Brain microvascular endothelial cell (primary cell): ENCODE measurements around the gene ARVCF.

ENCODE experiments used
- DNase-seq: peaks from one replicate; pipeline ENCODE4 v3.0.0-alpha.2; 2020
- H3K27ac ChIP-seq: fragments of 250-450 bp; sonication (Bioruptor Pico); 2 replicates; pipeline ENCODE4 v1.5.1; 2020; ENCODE audit warnings: mild to moderate bottlenecking, moderate library complexity
- H3K27me3 ChIP-seq: fragments of 250-450 bp; sonication (Bioruptor Pico); replicated peaks from 2 replicates; pipeline ENCODE4 v1.5.1; 2020; ENCODE audit warnings: mild to moderate bottlenecking
- H3K36me3 ChIP-seq: fragments of 250-450 bp; sonication (Bioruptor Pico); replicated peaks from 2 replicates; pipeline ENCODE4 v1.5.1; 2020; ENCODE audit warnings: mild to moderate bottlenecking
- H3K4me3 ChIP-seq: 2 replicates; pipeline ENCODE4 v1.5.1; 2011; ENCODE audit warnings: low read depth, mild to moderate bottlenecking, control low read depth, low read length, moderate library complexity
- in situ Hi-C: cut with HindIII; loops from 2 replicates; pipeline ENCODE4 v1.10.0; 2017; ENCODE audit warnings: low sequenced_read_pairs, low pct_ligation_motif_present
- TF ChIP-seq, protein P1 (sequence below): IDR thresholded peaks from 2 replicates; pipeline ENCODE4 v1.5.1; 2011; ENCODE audit warnings: low read depth, mild to moderate bottlenecking, moderate library complexity, low read length, control low read depth, inconsistent platforms; ENCODE audit errors: missing control alignments

ARVCF gene

GRCh38 chr22:20058989-20059770, 42.6 kb upstream of the ARVCF start:
- Histone ChIP-seq H3K27me3 (no peaks in the 10 kb centered on the region), H3K27ac (no peak overlapping the region), H3K4me3 (no peak overlapping the region), H3K36me3 (peaks cover 28% of the 10 kb centered on the region)
- in situ Hi-C loops = no loop called here
- DNase-seq = no peak
- TF ChIP-seq, protein P1, sequence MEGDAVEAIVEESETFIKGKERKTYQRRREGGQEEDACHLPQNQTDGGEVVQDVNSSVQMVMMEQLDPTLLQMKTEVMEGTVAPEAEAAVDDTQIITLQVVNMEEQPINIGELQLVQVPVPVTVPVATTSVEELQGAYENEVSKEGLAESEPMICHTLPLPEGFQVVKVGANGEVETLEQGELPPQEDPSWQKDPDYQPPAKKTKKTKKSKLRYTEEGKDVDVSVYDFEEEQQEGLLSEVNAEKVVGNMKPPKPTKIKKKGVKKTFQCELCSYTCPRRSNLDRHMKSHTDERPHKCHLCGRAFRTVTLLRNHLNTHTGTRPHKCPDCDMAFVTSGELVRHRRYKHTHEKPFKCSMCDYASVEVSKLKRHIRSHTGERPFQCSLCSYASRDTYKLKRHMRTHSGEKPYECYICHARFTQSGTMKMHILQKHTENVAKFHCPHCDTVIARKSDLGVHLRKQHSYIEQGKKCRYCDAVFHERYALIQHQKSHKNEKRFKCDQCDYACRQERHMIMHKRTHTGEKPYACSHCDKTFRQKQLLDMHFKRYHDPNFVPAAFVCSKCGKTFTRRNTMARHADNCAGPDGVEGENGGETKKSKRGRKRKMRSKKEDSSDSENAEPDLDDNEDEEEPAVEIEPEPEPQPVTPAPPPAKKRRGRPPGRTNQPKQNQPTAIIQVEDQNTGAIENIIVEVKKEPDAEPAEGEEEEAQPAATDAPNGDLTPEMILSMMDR = no peak

DNA sequence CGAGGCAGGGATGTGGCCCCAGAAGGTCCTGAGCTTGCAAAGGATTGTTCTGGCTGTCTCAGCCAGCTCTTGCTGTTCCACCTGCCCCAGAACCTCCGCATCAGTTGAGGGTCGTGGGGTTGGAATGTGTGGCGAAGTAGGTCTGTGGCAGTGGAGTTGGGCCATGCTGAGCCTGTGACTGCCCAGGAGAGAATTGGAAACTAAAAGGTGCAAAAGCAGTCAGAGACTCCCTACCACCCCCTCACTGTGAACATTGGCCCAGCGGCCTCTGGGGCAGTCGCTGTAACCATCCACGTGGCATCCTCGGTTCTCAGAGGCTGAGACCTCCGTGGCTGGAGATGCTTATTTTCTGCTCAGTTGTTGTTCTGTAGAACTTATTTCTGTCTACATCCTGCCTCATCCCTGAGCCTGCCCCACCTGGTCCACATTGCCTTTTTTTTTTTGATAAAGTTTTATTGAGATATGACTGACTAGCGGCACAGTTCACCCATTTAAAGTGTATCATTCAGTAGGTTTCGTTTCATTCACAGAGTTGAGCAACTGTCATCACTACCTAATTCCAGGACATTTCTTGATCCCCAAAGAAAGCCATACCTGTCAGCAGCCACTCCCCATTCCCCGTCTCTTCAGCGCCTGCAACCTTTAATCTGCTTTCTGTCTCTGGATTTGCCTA, 41.1 kb upstream of the ARVCF start:
- TF ChIP-seq, protein P1 = no peak
- DNase-seq = no peak
- in situ Hi-C loops = no loop called here
- no peaks in the 10 kb centered on the region for H3K27me3 ChIP-seq
- no peak overlapping the region for H3K27ac ChIP-seq
- H3K4me3 ChIP-seq = no peak overlapping the region
- H3K36me3 ChIP-seq = peaks cover 31% of the 10 kb centered on the region

- in situ Hi-C loops = no loop called here
- TF ChIP-seq, protein P1 = no peak
- H3K4me3 ChIP-seq = no peak overlapping the region
- no peaks in the 10 kb centered on the region for H3K27me3 ChIP-seq
- no peak overlapping the region for H3K27ac ChIP-seq
- DNase-seq = no peak
- peaks cover 31% of the 10 kb centered on the region for H3K36me3 ChIP-seq
These were observed 40.2 kb upstream of the ARVCF start for GRCh38 chr22:20056696-20057386.

DNA sequence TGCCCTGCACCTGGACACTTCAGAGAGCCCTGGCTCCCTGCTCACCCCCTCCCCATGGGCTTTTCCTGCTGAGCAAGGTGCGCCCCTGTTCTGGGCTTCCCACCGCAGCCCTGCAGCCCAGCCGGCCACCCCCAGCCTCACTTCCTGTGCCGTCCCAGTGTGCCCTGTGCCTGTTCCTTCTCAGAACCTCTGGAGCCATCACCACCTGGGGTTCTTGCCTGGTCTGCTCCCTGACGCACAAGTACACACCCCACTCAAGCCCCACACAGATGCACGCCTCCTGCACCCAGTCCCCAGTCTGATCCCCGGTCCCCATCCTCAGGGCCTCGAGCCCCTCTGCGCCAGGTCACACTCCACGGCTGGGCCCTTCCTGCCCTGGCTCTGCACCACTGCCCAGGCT, 39.5 kb upstream of the ARVCF start:
- Histone ChIP-seq H3K36me3 (peaks cover 27% of the 10 kb centered on the region), H3K4me3 (no peak overlapping the region), H3K27ac (no peak overlapping the region), H3K27me3 (no peaks in the 10 kb centered on the region)
- DNase-seq = no peak
- TF ChIP-seq, protein P1 = no peak
- in situ Hi-C loops = no loop called here

- peaks cover 25% of the 10 kb centered on the region for H3K36me3 ChIP-seq
These were observed 39.0 kb upstream of the ARVCF start for GRCh38 chr22:20055654-20056053.

More at GRCh38 chr22:20055654-20056053, 39.0 kb upstream of the ARVCF start:
- in situ Hi-C loops = no loop called here
- no peak for DNase-seq
- no peak overlapping the region for H3K4me3 ChIP-seq
- TF ChIP-seq, protein P1 = no peak
- H3K27ac ChIP-seq = no peak overlapping the region
- no peaks in the 10 kb centered on the region for H3K27me3 ChIP-seq
